SH-SY5Y (cell line): ENCODE results near the gene VDR.

Experiments
- GATA2 ChIP-seq: IDR thresholded peaks from 2 replicates; pipeline ENCODE4 v1.6.1; 2011; ENCODE audit warnings: mild to moderate bottlenecking, low read depth, low read length
- GATA3 ChIP-seq: IDR thresholded peaks from 2 replicates; pipeline ENCODE4 v1.6.1; 2011; ENCODE audit warnings: low read depth, mild to moderate bottlenecking, low read length, moderate library complexity

GRCh38 chr12:47793015-47793681 lies 111.6 kb downstream of the VDR start:
- TF ChIP-seq GATA3 (no peak), GATA2 (no peak)
